ENCODE results near the gene ACOT12.
"Not testable (repeated sequence)": the region's sequence is repeated elsewhere in the genome, so short reads cannot be mapped to it uniquely, and the experiment has no call there.

Gene ACOT12

DNA sequence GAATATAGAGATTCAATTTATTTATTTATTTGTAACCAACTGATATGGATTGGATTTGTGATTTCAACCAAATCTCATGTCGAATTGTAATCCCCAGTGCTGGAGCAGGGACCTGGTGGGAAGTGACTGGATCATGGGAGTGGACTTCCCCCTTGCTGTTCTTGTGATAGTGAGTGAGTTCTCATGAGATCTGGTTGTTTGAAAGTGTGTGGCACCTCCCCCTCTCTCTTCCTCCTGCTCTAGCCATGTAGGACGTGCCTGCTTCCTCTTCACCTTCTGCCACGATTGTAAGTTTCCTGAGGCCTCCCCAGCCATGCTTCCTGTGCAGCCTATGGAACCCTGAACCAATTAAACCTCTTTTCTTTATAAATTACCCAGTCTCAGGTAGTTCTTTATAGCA is 55.7 kb downstream of the ACOT12 start:
- DNase-seq (ENCODE audit: low spot score), result not testable (repeated sequence)

DNA sequence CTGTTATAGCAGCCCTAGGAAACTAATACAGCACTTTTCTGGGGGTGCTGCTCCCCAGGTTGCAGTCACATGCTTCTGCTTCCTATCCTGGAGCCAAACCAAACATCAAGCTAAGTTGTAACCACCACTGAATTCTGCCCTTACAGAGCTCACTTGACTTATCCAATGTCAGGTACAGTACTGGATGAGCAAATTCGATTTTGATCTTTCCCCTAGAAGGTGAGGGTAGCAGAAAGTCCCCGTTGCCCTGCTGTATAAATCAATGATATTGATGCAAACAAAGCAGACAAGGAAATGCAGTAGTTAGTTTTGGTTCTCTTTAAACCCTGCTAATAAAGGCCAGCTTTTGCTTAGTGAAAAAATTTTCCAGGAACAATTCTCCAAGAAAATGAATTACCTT is 56.1 kb downstream of the ACOT12 start:
- DNase-seq (ENCODE audit: low spot score), result no peak

DNA sequence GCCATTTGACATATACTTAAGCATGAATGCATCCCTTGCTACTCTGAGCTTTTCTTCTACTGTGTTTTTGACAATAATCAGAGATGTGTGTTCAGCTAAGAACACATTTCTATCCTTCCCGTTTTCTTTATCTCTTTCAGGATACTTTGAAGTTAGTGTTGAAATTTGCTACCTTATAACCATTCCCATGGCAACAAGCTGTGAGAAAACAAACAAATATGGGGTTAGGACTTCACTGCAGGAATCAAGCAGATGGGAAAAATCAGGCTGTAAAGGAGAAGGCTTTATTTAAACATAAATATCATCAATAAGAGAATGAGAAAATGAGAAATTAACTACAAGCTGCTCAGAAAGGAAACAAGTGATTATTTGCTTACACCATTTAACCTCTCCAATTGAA is 57.4 kb downstream of the ACOT12 start:
- no peak for DNase-seq (ENCODE audit: low spot score)

DNA sequence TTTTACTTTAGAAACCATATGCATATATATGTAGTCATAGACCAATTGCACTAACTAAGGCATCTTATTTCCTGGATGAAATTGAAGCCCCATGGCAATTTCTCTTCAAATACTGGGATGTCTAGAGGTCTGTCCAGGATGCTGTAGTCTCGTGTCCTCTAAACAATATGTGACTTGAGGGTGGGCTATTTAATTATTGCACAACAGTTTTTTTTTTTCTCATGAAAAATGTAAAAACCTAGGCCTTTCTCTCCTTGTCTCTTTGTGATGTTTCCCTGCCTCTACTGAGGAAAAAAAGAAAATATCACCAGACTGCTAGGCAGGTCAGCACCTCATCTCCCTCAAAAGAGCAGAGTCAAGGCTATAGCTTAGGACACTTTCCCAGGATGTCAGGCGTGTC is 58.0 kb downstream of the ACOT12 start:
- DNase-seq (ENCODE audit: low spot score), result no peak

DNA sequence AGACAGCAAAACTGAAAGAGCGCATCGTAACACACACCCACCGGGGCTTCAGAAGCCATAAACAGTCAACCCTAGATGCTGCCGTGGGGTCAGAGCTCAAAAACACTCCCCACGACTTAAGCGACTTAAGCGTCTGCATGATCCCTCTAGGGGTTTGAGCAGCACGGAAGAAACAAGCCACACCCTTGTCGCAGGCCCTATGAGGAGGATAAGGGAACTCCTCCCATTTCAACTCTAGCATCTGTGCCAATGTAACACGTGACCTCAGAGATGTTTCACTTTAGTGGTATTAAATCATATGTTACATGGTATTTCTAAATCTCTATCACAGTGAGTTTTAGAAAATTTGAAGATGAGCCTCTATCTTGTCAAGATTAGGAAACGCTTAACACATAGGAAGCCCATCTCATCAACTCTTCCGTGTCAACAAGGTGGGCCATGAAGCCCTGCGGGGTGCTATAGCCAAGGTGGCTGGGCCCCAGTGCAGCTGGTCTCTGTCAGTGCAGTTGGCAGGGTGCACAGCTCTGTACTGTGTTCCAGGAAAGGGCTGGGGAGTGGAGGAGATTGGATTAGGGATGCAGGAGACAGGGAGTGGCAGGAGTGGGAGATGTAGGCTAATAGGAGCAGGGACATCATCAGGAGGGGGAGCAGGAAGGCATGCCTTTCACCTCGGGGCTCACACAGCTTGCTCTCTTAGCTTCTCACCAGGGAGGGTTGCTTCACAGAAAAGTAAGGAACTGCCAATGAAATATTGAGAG is 59.5 kb downstream of the ACOT12 start:
- DNase-seq (ENCODE audit: low spot score), result no peak

DNA sequence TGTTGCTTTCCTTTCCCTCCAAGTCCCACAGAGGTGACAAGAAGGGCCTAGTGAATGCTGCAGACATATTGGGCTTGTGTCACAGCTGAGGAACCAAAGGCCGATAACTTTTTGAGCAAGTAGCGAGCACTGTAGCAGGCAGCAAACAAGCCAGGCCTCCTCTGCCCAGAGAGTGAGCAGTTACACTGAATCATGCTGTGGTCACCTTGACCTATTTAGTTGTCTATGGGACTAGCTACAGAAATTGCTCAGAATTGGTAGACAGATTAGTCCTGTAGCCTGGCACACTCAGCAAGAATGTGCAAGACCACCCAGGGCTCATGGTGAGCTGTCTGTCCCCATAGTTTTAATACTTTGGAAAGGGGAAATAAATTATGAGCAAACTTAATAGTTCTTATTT is 67.4 kb downstream of the ACOT12 start:
- DNase-seq (ENCODE audit: low spot score), result no peak

DNA sequence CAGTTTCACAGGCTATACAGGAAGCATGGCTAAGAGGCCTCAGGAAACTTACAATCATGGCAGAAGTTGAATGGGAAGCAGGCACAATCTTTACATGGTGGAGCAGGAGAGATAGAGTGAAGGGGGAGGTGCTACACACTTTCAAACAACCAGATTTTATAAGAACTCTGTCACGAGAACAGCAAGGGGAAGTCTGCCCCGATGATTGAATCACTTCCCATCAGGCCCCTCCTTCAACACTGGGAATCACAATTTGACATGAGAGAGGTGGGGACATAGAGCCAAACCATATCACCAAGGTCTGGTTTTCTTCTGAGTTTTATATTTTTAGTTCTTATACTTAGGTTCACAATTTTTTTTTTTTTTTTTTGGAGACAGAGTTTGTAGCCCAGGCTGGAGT is 76.4 kb downstream of the ACOT12 start:
- DNase-seq (ENCODE audit: low spot score), result no peak

DNA sequence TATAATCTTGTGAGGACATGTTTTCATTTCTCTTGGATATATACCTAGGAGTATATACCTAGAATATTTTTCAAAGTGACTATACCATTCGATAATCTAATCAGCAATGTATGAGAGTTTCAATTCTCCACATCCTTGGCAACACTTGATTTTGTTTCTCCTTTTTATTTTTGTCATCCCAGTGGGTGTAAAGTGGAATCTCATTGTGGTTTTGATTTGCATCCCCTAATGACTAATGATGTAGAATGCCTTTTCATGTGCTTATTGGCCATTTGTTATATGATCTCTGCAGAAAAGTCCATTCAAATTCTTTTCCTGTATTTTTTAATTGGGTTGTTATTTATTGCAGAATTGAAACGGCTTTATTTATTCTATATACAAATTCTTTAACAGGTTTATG is 77.4 kb downstream of the ACOT12 start:
- no peak for DNase-seq (ENCODE audit: low spot score)

DNA sequence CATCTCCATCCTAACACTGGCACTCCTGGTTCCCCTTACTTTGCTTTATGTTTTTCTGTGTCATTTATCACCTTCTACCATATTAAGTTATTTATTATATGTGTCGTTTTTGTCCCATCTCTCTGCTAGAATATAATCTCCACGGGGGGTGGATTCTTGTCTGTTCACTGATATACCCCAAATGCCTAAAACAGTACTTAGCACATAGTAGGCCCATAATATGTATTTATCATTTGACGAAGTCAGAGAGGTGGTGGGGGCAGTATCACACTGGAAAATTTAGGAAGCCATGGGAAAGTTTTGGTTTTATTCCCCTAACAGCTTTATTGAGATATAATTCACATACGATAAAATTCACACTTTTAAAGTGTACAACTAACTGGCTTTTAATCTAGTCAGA is 78.1 kb downstream of the ACOT12 start:
- no peak for DNase-seq (ENCODE audit: low spot score)

DNA sequence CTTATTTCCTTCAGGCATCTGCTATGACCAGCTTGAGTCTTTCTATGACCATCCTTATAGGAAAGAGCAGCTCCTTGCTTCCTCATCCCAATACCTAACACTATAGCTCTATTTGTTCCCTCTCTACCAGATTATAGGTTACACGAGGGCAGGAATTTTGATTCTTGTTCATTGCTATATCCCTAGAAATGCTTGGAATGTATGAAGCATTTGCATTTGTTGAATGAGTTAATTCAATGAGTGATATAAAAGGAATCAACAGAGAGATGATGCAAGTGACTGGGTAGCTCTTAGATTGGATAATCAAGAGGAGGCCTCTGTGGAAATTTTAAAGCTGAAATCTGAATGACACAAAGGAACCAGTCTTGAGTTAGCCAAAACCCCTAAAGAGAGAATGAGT is 78.6 kb downstream of the ACOT12 start:
- no peak for DNase-seq (ENCODE audit: low spot score)

DNA sequence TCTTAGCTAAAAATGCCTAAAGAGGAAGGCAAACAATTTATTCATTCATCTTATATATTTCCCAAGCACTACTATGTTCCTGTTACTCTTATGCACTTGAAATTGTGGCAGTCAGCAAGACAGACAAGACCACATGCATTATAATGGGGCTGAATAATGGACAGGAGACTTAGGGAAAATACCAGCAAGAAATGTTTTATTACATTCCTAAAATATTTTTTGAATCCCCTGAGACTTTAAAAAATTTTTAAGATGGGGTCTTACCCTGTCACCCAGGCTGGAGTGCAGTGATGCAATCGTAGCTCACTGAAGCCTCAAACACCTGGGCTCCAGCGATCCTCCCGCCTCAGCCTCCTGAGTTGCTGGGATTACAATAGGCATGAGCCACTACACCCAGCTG is 79.4 kb downstream of the ACOT12 start:
- no peak for DNase-seq (ENCODE audit: low spot score)

DNA sequence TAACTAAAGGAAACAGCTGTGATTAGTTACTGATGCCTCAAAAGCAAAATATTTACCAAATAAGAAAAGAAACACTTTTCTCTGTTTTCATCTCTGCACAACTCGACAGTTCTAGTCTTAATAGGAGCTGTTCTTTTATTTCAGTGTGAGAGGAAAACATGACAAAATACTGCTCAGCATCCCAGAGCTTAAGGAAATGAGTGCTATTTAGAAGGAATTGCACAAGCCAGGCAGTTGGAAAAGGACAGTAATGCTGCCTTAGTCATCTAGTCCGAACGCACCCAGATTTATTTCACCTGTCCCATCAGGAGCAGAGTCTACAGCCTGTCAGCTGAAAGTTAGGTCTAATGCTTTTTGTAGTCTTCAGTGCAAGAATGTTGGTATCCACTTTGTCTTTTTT is 80.2 kb downstream of the ACOT12 start:
- no peak for DNase-seq (ENCODE audit: low spot score)

DNA sequence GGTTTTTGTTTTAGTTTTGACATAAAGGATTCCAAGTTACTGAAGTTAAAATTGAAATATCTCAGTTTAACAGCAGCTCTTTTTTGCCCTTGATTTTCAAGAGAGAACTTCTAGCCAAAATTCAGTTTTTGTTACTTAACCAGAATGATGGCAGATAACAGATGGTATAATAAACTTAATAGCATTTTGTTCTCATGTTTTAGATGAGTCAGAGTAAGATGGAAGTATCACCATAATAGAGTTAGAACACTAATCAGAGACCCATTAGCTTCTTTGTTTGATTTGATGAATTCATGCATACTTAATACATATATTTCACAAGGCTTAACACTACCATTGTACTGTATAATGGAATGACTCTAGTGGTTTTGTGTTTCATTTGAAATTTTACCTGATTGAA is 80.7 kb downstream of the ACOT12 start:
- no peak for DNase-seq (ENCODE audit: low spot score)

DNA sequence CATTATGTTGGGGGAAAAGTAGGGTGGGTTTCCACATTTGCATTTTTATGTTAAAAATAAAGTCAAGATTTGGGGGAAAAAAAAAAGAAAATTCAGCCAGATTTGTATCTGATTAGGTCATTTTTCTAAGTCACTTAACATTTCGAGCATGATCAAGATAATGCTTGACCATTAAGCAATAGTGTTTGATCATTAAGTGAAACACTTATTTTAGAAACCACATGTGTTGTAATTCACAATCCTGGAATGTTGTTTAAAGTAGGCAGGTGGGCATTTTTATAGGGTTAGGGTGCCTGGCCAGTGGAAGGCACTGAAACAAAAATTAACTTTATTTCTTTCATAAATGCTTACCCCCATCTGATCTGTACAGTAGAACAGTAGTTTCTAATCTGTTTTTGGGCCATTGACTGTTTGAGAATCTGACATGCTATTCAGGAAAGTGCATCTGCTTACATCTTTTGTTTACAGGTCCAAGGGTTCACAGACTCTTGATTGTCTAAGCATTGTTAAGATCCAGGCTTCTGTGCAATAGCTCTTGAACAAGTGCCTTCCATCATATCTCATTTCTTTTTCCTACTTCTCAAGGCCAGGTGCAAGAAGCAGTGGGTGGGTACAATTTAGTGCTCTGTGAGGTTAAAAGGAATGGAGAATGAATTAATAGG is 83.4 kb downstream of the ACOT12 start:
- DNase-seq (ENCODE audit: low spot score), result no peak

DNA sequence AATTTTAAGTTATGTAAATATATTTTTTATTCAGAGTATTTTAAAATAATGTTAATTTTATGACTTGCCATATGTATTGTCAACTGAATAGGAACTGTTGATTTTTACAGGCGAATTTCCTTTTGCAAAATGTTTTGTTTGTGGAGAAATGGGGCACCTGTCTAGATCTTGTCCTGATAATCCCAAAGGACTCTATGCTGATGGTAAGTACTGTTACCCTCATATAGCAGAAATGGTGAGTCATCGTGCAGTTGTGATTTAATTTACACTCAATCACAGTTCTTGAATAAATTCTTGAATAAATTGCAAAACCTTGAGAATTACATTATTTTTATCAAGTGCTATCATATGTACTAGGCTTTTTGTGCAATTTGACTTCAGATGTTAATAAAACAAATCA is 85.1 kb downstream of the ACOT12 start:
- no peak for DNase-seq (ENCODE audit: low spot score)

DNA sequence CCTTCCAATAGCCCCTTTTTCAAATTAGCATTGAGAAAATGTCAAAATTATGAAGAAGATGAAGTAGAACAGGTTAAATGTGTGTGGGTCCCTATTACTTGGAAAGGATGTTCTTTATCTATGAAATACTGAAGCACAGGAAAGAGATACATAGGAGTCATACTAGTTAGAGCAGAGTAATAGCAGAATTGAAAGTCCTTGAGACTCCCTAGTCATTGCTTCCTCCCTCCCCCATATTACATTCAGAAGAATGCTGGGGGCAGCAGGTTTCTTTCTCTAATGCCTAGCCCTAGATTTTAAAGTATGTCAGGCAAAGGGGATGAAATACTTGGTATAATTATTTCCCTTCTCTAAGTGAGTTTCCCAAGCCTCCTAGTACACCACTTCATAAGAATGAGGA is 88.1 kb downstream of the ACOT12 start:
- no peak for DNase-seq (ENCODE audit: low spot score)

DNA sequence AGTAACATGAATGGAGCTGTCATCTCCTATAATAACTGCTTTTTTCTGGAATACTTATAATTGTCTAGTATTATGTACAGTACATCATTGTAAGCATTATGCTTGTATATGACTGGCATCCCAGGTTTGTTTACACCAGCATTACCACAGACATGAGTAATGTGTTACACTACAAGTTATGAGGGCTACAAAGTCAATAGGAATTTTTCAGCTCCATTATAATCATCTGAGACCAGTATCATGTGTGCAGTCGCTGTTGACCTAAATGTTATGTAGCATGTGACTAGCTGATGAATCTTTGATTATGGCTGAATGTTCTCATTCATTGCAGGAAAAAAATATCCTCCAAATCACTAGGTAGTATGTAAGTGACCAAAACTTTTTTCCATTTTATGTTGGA is 90.4 kb downstream of the ACOT12 start:
- DNase-seq (ENCODE audit: low spot score), result no peak

DNA sequence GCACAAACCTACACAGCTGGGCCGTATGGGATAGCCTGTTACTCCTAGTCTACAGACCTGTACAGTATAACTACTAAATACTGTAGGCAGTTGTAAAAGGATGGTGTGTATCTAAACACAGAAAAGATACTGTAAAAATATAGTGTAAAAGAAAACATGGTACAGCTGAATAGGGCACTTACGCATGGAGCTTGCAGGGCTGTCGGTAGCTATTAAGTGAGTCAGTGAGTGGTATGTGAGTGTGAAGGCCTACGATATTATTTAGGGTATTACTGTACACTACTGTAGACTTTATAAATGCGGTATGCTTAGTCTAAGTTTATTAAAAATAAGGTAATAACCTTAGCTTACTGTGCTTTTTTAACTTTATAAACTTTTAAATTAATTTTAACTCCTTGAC is 91.3 kb downstream of the ACOT12 start:
- no peak for DNase-seq (ENCODE audit: low spot score)

DNA sequence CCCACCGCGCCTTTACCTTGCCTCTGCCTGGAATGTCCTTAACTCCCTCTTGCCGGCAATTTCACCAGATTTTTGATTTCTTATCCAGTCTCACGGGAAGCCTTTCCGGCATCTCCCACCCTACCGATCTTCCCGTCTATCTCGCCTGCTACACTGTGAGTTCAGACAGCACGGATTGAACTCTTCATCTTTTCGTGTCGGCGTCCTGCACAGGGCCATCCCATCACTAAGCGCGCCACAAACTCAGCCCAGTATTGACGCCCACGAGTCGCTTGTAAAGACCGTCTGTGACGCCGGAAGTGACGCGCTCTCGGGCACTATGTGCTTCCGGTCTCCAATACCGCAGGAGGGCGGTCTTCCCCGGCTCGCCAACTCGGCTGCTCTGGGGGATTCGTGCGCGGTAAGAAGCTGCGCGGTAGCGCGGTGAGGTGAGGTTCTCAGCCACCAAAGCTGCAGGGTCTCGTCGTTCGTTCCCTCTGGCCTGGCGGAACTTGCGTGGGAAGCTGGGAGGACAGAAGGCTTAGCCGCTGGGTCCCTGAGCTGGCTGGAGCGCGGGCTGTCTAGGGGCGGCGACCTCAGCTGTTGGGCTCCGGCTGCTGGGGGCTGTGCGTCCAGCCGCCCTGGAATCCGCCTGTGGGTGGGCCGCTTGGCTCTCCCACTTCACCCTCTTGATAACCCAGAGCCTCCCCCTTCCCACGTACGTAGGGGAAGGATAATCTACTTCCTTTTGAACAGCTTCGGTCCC is 92.5 kb downstream of the ACOT12 start, which contains the start of gene ZCCHC9:
Gene ZCCHC9, plus strand, starts transcription at position 317 of the 745 bp plus-strand sequence. CDS start 3,171 bp downstream, outside the sequence.
- peak; percentile 88 for DNase-seq (ENCODE audit: low spot score)

DNA sequence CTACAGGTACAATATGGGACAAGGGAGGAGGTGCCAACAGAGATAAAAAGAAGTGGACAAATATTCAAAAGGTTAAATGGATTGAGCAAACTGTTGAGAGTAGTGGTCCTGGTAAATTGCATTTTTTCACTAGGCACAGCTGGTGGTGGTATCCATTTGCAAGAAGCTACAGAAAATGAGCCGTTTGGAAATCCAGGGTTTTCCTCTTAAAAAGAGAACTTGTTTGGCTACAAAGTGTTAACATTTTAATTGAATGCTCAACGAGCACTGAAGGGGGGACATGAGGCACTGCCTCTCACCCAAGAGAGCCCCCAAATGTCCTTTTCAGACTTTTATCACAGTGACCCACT is 93.0 kb downstream of the ACOT12 start:
- no peak for DNase-seq (ENCODE audit: low spot score)

DNA sequence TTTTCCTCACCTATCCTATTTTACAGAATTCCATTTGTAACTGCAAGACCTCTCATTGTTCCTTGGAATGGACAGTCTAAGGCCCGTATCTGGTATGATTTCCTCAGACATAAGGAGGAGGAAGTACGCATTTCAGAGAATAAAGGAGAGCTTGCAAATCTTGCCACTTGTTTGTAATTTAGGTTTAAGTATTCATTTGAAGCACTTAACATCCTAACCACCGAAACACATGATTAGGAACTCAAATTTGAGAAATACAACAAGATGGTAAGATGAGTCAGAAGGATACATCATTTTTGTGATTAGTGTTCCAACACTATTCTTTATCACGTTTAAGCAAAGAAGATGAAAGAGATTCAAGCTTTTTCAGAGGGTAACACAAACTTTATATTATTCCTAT is 96.4 kb downstream of the ACOT12 start:
- no peak for DNase-seq (ENCODE audit: low spot score)

DNA sequence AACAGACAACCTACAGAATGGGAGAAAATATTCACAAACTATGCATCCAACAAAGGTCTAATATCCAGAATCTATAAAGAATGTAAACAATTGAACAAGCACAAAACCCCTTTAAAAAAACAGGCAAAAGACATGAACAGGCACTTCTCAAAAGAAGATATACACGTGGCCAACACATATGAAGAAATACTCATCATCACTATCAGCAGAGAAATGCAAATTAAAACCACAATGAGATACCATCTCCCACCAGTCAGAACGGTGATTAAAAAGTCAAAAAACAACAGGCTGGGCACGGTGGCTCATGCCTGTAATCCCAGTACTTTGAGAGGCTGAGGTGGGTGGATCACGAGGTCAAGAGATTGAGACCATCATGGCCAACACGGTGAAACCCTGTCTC is 99.9 kb downstream of the ACOT12 start:
- not testable (repeated sequence) for DNase-seq (ENCODE audit: low spot score)

DNA sequence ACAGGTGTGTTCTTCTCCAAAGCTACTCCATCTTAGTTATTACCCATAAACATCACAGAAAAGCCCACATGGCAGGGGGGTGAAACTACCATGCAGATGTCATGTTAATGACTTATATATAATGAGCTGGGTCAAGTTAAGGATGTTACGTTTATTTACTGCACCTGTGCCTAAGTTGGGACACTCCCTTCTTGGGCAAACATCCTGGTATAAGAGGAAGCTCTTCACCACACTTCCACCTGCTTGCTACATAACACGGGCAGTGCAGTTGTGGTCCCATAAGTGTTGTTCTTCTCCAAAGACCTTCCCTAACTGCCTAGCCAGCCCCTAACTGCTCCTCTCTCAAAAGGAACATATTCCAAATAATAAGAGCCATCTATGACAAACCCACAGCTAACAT is 101.8 kb downstream of the ACOT12 start:
- DNase-seq (ENCODE audit: low spot score), result no peak

All from hematopoietic multipotent progenitor cell treated with erythropoietin and hydrocortisone succinate and interleukin-3 and kit ligand, for 17 days (in vitro differentiated cells).